SU-DHL-6 (cell line): ENCODE data around the gene MTOR.

Experiments used
- CTCF ChIP-seq: fragments of 200-600 bp; sonication (generic); IDR thresholded peaks from one replicate; pipeline ENCODE4 v1.5.1; 2017; ENCODE audit warnings: antibody characterized with exemption, mild to moderate bottlenecking, low read length, moderate library complexity; ENCODE audit not compliant: insufficient read depth, poor library complexity, severe bottlenecking
- EZH2phosphoT487 ChIP-seq: fragments of 200-600 bp; sonication (generic), shearing (Covaris generic); conservative IDR thresholded peaks from 2 replicates; pipeline ENCODE4 v1.6.1; 2018; ENCODE audit warnings: mild to moderate bottlenecking, antibody characterized with exemption, low read length, moderate library complexity, mixed read lengths

- TF ChIP-seq CTCF, result no peak
- TF ChIP-seq EZH2phosphoT487, result no peak
These were observed 118.4 kb downstream of the MTOR start for GRCh38 chr1:11143907-11144306.
